ENCODE results near the gene ZNF778.
A peak's percentile ranks its signal among the peaks of the same experiment; 100 is the strongest.
"Not testable (repeated sequence)": the region's sequence is repeated elsewhere in the genome, so short reads cannot be mapped to it uniquely, and the experiment has no call there.

The ZNF778 gene

GRCh38 chr16:89189358-89190025, 28.0 kb upstream of the ZNF778 start:
- Histone ChIP-seq H3K27ac (ENCODE audit: low read depth in 2 of 2, low read length in 2 of 2) (no peak overlapping the region), H3K9ac (ENCODE audit: low read depth in 1 of 2, low read length in 2 of 2) (no peak overlapping the region), H3K9me3 (ENCODE audit: control insufficient read depth in 2 of 2, low read length in 2 of 2) (no peaks in the 10 kb centered on the region), H3K4me3 (ENCODE audit: low read length in 2 of 2) (no peak overlapping the region), H3K27me3 (ENCODE audit: control insufficient read depth in 2 of 2, insufficient read depth in 2 of 2, low read length in 2 of 2) (peaks cover 3 to 7% of the 10 kb centered on the region in 2 donors), H3K4me1 (ENCODE audit: control insufficient read depth in 2 of 2, insufficient read depth in 2 of 2, low read length in 2 of 2) (no peaks in the 10 kb centered on the region), H3K36me3 (ENCODE audit: control insufficient read depth in 2 of 2, insufficient read depth in 2 of 2, low read length in 2 of 2) (no peaks in the 10 kb centered on the region)

- Histone ChIP-seq H3K27me3 (ENCODE audit: control insufficient read depth in 2 of 2, insufficient read depth in 2 of 2, low read length in 2 of 2) (peaks cover 3 to 7% of the 10 kb centered on the region in 2 donors), H3K36me3 (ENCODE audit: control insufficient read depth in 2 of 2, insufficient read depth in 2 of 2, low read length in 2 of 2) (no peaks in the 10 kb centered on the region), H3K9ac (ENCODE audit: low read depth in 1 of 2, low read length in 2 of 2) (no peak overlapping the region), H3K27ac (ENCODE audit: low read depth in 2 of 2, low read length in 2 of 2) (no peak overlapping the region), H3K4me1 (ENCODE audit: control insufficient read depth in 2 of 2, insufficient read depth in 2 of 2, low read length in 2 of 2) (no peaks in the 10 kb centered on the region), H3K9me3 (ENCODE audit: control insufficient read depth in 2 of 2, low read length in 2 of 2) (no peaks in the 10 kb centered on the region), H3K4me3 (ENCODE audit: low read length in 2 of 2) (no peak overlapping the region)
Measured at GRCh38 chr16:89190150-89190958, 27.1 kb upstream of the ZNF778 start.

GRCh38 chr16:89191033-89191900, 26.2 kb upstream of the ZNF778 start:
- Histone ChIP-seq H3K27me3 (ENCODE audit: control insufficient read depth in 2 of 2, insufficient read depth in 2 of 2, low read length in 2 of 2) (peaks cover 3 to 7% of the 10 kb centered on the region in 2 donors), H3K36me3 (ENCODE audit: control insufficient read depth in 2 of 2, insufficient read depth in 2 of 2, low read length in 2 of 2) (no peaks in the 10 kb centered on the region), H3K4me1 (ENCODE audit: control insufficient read depth in 2 of 2, insufficient read depth in 2 of 2, low read length in 2 of 2) (no peaks in the 10 kb centered on the region), H3K9ac (ENCODE audit: low read depth in 1 of 2, low read length in 2 of 2) (no peak overlapping the region), H3K4me3 (ENCODE audit: low read length in 2 of 2) (no peak overlapping the region), H3K9me3 (ENCODE audit: control insufficient read depth in 2 of 2, low read length in 2 of 2) (no peaks in the 10 kb centered on the region), H3K27ac (ENCODE audit: low read depth in 2 of 2, low read length in 2 of 2) (no peak overlapping the region)

- H3K27me3 ChIP-seq (ENCODE audit: control insufficient read depth in 2 of 2, insufficient read depth in 2 of 2, low read length in 2 of 2): peaks cover 3 to 7% of the 10 kb centered on the region in 2 donors
- H3K4me3 ChIP-seq (ENCODE audit: low read length in 2 of 2): peak overlapping the region; percentile 48 to 54
- no peaks in the 10 kb centered on the region for H3K36me3 ChIP-seq (ENCODE audit: control insufficient read depth in 2 of 2, insufficient read depth in 2 of 2, low read length in 2 of 2)
- H3K27ac ChIP-seq (ENCODE audit: low read depth in 2 of 2, low read length in 2 of 2): no peak overlapping the region
- H3K9me3 ChIP-seq (ENCODE audit: control insufficient read depth in 2 of 2, low read length in 2 of 2): no peaks in the 10 kb centered on the region
- H3K9ac ChIP-seq (ENCODE audit: low read depth in 1 of 2, low read length in 2 of 2): no peak overlapping the region
- no peaks in the 10 kb centered on the region for H3K4me1 ChIP-seq (ENCODE audit: control insufficient read depth in 2 of 2, insufficient read depth in 2 of 2, low read length in 2 of 2)
Measured at GRCh38 chr16:89191901-89192185, 25.7 kb upstream of the ZNF778 start.

- H3K4me1 ChIP-seq (ENCODE audit: control insufficient read depth in 2 of 2, insufficient read depth in 2 of 2, low read length in 2 of 2); H3K27me3 ChIP-seq (ENCODE audit: control insufficient read depth in 2 of 2, insufficient read depth in 2 of 2, low read length in 2 of 2); H3K9ac ChIP-seq (ENCODE audit: low read depth in 1 of 2, low read length in 2 of 2); H3K27ac ChIP-seq (ENCODE audit: low read depth in 2 of 2, low read length in 2 of 2); H3K9me3 ChIP-seq (ENCODE audit: control insufficient read depth in 2 of 2, low read length in 2 of 2); H3K36me3 ChIP-seq (ENCODE audit: control insufficient read depth in 2 of 2, insufficient read depth in 2 of 2, low read length in 2 of 2): not testable (repeated sequence)
- H3K4me3 ChIP-seq (ENCODE audit: low read length in 2 of 2): peak overlapping the region; percentile 48 to 54
Measured at GRCh38 chr16:89192186-89192955, 25.1 kb upstream of the ZNF778 start.

GRCh38 chr16:89192956-89193575, 24.4 kb upstream of the ZNF778 start:
- Histone ChIP-seq H3K4me3 (ENCODE audit: low read length in 2 of 2) (no peak overlapping the region), H3K36me3 (ENCODE audit: control insufficient read depth in 2 of 2, insufficient read depth in 2 of 2, low read length in 2 of 2) (no peaks in the 10 kb centered on the region), H3K9me3 (ENCODE audit: control insufficient read depth in 2 of 2, low read length in 2 of 2) (no peaks in the 10 kb centered on the region), H3K27ac (ENCODE audit: low read depth in 2 of 2, low read length in 2 of 2) (no peak overlapping the region), H3K9ac (ENCODE audit: low read depth in 1 of 2, low read length in 2 of 2) (no peak overlapping the region), H3K27me3 (ENCODE audit: control insufficient read depth in 2 of 2, insufficient read depth in 2 of 2, low read length in 2 of 2) (peaks cover 5 to 7% of the 10 kb centered on the region in 2 donors), H3K4me1 (ENCODE audit: control insufficient read depth in 2 of 2, insufficient read depth in 2 of 2, low read length in 2 of 2) (no peaks in the 10 kb centered on the region)

- no peak overlapping the region for H3K27ac ChIP-seq (ENCODE audit: low read depth in 2 of 2, low read length in 2 of 2)
- peaks cover 5 to 7% of the 10 kb centered on the region in 2 donors for H3K27me3 ChIP-seq (ENCODE audit: control insufficient read depth in 2 of 2, insufficient read depth in 2 of 2, low read length in 2 of 2)
- no peaks in the 10 kb centered on the region for H3K4me1 ChIP-seq (ENCODE audit: control insufficient read depth in 2 of 2, insufficient read depth in 2 of 2, low read length in 2 of 2)
- no peak overlapping the region for H3K4me3 ChIP-seq (ENCODE audit: low read length in 2 of 2)
- H3K36me3 ChIP-seq (ENCODE audit: control insufficient read depth in 2 of 2, insufficient read depth in 2 of 2, low read length in 2 of 2): no peaks in the 10 kb centered on the region
- H3K9me3 ChIP-seq (ENCODE audit: control insufficient read depth in 2 of 2, low read length in 2 of 2): no peaks in the 10 kb centered on the region
- H3K9ac ChIP-seq (ENCODE audit: low read depth in 1 of 2, low read length in 2 of 2): no peak overlapping the region
Measured at GRCh38 chr16:89193576-89194293, 23.8 kb upstream of the ZNF778 start.

GRCh38 chr16:89194340-89195311, 22.9 kb upstream of the ZNF778 start:
- no peak overlapping the region for H3K4me3 ChIP-seq (ENCODE audit: low read length in 2 of 2)
- H3K9ac ChIP-seq (ENCODE audit: low read depth in 1 of 2, low read length in 2 of 2): no peak overlapping the region
- no peaks in the 10 kb centered on the region for H3K9me3 ChIP-seq (ENCODE audit: control insufficient read depth in 2 of 2, low read length in 2 of 2)
- no peaks in the 10 kb centered on the region for H3K4me1 ChIP-seq (ENCODE audit: control insufficient read depth in 2 of 2, insufficient read depth in 2 of 2, low read length in 2 of 2)
- H3K36me3 ChIP-seq (ENCODE audit: control insufficient read depth in 2 of 2, insufficient read depth in 2 of 2, low read length in 2 of 2): no peaks in the 10 kb centered on the region
- H3K27me3 ChIP-seq (ENCODE audit: control insufficient read depth in 2 of 2, insufficient read depth in 2 of 2, low read length in 2 of 2): peaks cover 9 to 16% of the 10 kb centered on the region in 2 donors
- no peak overlapping the region for H3K27ac ChIP-seq (ENCODE audit: low read depth in 2 of 2, low read length in 2 of 2)
